HCT116 (cell line): Measurements from ENCODE around the gene PLA2G2D. TPM values are rescaled to one million over a fixed set of nuclear protein-coding genes. Genes with fewer than 3 reads are reported as not detected.

Experiments used
- ATAC-seq: fragments of 200-7000 bp; cut with Tn5 transposase; 2 replicates; pipeline ENCODE4 v1.9.1; 2020; ENCODE audit warnings: mild to moderate bottlenecking, moderate library complexity
- BruUV-seq: library from RNA; stranded (reverse); fragments of 400-500 nt; replicated peaks from 2 replicates; lab custom pipeline; 2021; lab: Mats Ljungman, UMichigan
- CTCF ChIA-PET: fragments of 300-600 bp; sonication (Branson Sonifier 250); formaldehyde crosslinking; loops from one replicate; lab custom pipeline; 2021; ENCODE audit warnings: antibody characterized with exemption; lab: Charles Lee
- POLR2A ChIA-PET: fragments of 300-600, 350-600 bp; sonication (Branson Sonifier 250); formaldehyde crosslinking; loops from one replicate; lab custom pipeline; 2021; ENCODE audit warnings: antibody characterized with exemption; lab: Charles Lee
- RAD21 ChIA-PET, 2 experiments: fragments of 300-600 bp; sonication (Branson Sonifier 250); formaldehyde crosslinking; loops; one replicate each; lab custom pipeline; 2023; ENCODE audit warnings: low total read pairs in 2 of 2; ENCODE audit not compliant: uncharacterized antibody in 2 of 2, unreplicated experiment in 2 of 2, low non-redundant PET in 1 of 2; lab: Charles Lee
- DNase-seq: peaks from one replicate; pipeline ENCODE4 v3.0.0-alpha.2; 2010; ENCODE audit warnings: low read depth, low spot score
- H2AFZ ChIP-seq: fragments of 200-600 bp; shearing (Covaris generic), sonication (generic); 2 replicates; pipeline ENCODE4 v1.6.1; 2017; ENCODE audit warnings: low read depth, mixed run types, mixed read lengths, antibody characterized with exemption, low read length; ENCODE audit not compliant: poor library complexity, severe bottlenecking
- H3K27ac ChIP-seq: 2 replicates; pipeline ENCODE4 v1.5.1; 2012; ENCODE audit warnings: low read depth, low read length
- H3K27me3 ChIP-seq: fragments of 200-600 bp; sonication (generic); 2 replicates; pipeline ENCODE4 v1.6.1; 2016; ENCODE audit warnings: mixed run types, low read length, mixed read lengths; ENCODE audit not compliant: insufficient read depth
- H3K36me3 ChIP-seq, 2 experiments: fragments of 200-500 bp in 1 of 2; fragments of 200-600 bp in 1 of 2; sonication (Bioruptor generic) in 1 of 2; sonication (generic) in 1 of 2; 2 replicates each; pipeline versions ENCODE4 v1.5.1 to v1.6.1; 2014 to 2016; ENCODE audit warnings: low read length in 2 of 2, inconsistent platforms in 1 of 2, mixed read lengths in 1 of 2, mixed run types in 1 of 2; ENCODE audit not compliant: insufficient read depth in 2 of 2, control insufficient read depth in 1 of 2
- H3K4me1 ChIP-seq, 2 experiments: fragments of 200-600 bp in 1 of 2; sonication (generic) in 1 of 2; 2 replicates each; pipeline versions ENCODE4 v1.5.1 to v1.6.1; 2012 to 2017; ENCODE audit warnings: low read length in 2 of 2, inconsistent platforms in 1 of 2, mild to moderate bottlenecking in 1 of 2, mixed read lengths in 1 of 2, mixed run types in 1 of 2, moderate library complexity in 1 of 2; ENCODE audit not compliant: insufficient read depth in 2 of 2, control insufficient read depth in 1 of 2
- H3K4me2 ChIP-seq: fragments of 200-600 bp; sonication (generic); 2 replicates; pipeline ENCODE4 v1.6.1; 2017; ENCODE audit warnings: mixed run types, low read length, mixed read lengths
- H3K4me3 ChIP-seq, 2 experiments: fragments of 200-600 bp in 1 of 2; sonication (generic) in 1 of 2; replicated peaks in 1 of 2; 2 replicates each; pipeline ENCODE4 v1.5.1; 2011 to 2016; ENCODE audit warnings: low read length in 2 of 2, control low read depth in 1 of 2, low read depth in 1 of 2, mild to moderate bottlenecking in 1 of 2, mixed read lengths in 1 of 2, mixed run types in 1 of 2
- H3K79me2 ChIP-seq: fragments of 200-600 bp; sonication (generic); 2 replicates; pipeline ENCODE4 v1.6.1; 2017; ENCODE audit warnings: mild to moderate bottlenecking, mixed run types, low read length, moderate library complexity, mixed read lengths; ENCODE audit not compliant: insufficient read depth
- H3K9ac ChIP-seq: fragments of 200-600 bp; sonication (generic); 2 replicates; pipeline ENCODE4 v1.6.1; 2016; ENCODE audit warnings: low read length, mixed read lengths
- H3K9me2 ChIP-seq: fragments of 200-600 bp; sonication (generic), shearing (Covaris generic); 2 replicates; pipeline ENCODE4 v1.6.1; 2017; ENCODE audit warnings: mixed run types, mild to moderate bottlenecking, moderate library complexity; ENCODE audit not compliant: insufficient read depth
- H3K9me3 ChIP-seq, 2 experiments: fragments of 200-500 bp in 1 of 2; fragments of 200-600 bp in 1 of 2; sonication (Bioruptor generic) in 1 of 2; sonication (generic) in 1 of 2; 2 replicates each; pipeline ENCODE4 v1.6.1; 2014 to 2017; ENCODE audit warnings: low read length in 2 of 2, mixed read lengths in 2 of 2, inconsistent platforms in 1 of 2, low read depth in 1 of 2, mild to moderate bottlenecking in 1 of 2, mixed run types in 1 of 2, moderate library complexity in 1 of 2; ENCODE audit not compliant: control insufficient read depth in 1 of 2, insufficient read depth in 1 of 2
- H4K20me1 ChIP-seq: fragments of 200-600 bp; sonication (generic), shearing (Covaris generic); 2 replicates; pipeline ENCODE4 v1.6.1; 2017; ENCODE audit warnings: mixed run types, mild to moderate bottlenecking, moderate library complexity; ENCODE audit not compliant: insufficient read depth
- ELF1 ChIP-seq: IDR thresholded peaks from 2 replicates; pipeline ENCODE4 v1.6.1; 2012; ENCODE audit warnings: low read depth, borderline replicate concordance
- POLR2AphosphoS5 ChIP-seq: IDR thresholded peaks from 2 replicates; pipeline ENCODE4 v1.6.1; 2011; ENCODE audit warnings: mild to moderate bottlenecking, low read depth, low read length, moderate library complexity
- SRF ChIP-seq: IDR thresholded peaks from 2 replicates; pipeline ENCODE4 v1.6.1; 2012; ENCODE audit warnings: low read depth
- TCF7L2 ChIP-seq: IDR thresholded peaks from 2 replicates; pipeline ENCODE4 v1.7.0; 2011; ENCODE audit warnings: borderline replicate concordance, inconsistent platforms; ENCODE audit not compliant: insufficient read depth, insufficient read length; ENCODE audit errors: extremely low read depth
- ZBTB33 ChIP-seq: IDR thresholded peaks from 2 replicates; pipeline ENCODE4 v1.6.1; 2011; ENCODE audit warnings: mild to moderate bottlenecking, low read length, moderate library complexity; ENCODE audit not compliant: insufficient replicate concordance; ENCODE audit errors: extremely low read depth
- ZNF274 ChIP-seq: fragments of 200-500 bp; sonication (Bioruptor generic); IDR thresholded peaks from 2 replicates; pipeline ENCODE4 v1.6.1; 2014; ENCODE audit warnings: mild to moderate bottlenecking, low read depth, low read length, inconsistent platforms
- intact Hi-C: fragments of 100-400 bp; cut with micrococcal nuclease; formaldehyde crosslinking; loops from 2 replicates; pipeline ENCODE4 v1.10.0; 2022
- total RNA-seq: library from RNA; stranded (reverse); gene quantifications from one replicate; pipeline ENCODE4 v1.2.1, GENCODE V29; 2021; ENCODE audit not compliant: unreplicated experiment

The PLA2G2D gene
- total RNA-seq, 1 experiment from 2014 or later = not detected

DNA sequence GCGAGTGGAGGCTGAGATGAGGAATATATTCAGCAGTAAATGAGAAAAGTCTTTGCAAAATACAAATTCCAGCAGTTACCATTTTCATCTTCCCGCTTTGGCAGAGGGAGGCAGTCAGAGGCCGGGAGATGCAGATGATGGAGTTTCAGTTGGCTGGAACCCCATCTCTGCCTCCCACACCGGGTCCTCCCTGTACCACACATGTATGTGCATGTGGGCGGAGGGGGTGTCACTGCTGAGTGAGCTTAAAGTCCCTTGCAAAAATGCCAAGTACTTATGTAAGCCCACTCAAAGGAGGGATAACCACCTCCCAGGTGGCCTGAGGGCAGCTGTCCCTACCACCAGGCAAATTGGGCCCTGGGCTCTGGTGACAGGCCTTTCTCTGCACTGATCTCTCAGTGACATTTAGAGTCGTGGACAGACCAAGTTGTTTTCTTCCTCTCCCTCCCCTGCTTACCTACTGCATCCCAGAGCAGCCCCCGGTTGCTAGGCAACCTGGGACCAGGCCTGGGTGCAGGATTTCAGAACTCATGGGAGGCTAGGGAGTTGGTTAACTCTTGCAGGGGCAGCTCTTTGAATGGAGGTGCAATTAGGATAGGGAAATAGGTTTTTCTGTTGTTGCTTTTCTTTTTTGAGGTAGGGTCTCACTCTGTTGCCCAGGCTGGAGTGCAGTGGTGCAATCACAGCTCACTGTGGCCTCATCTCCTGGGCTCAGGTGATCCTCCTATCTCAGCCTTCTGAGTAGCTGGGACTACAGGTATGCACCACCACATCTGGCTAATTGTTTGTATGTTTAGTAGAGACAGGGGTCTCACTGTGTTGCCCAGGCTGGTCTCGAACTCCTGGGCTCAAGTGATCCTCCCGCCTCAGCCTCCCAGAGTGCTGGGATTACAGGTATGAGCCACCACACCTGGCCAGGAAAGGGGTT lies 49.5 kb upstream of the PLA2G2D start:
- Histone ChIP-seq H3K27me3 (no peaks in the 10 kb centered on the region), H3K9me3 (no peaks in the 10 kb centered on the region), H2AFZ (no peak overlapping the region), H3K27ac (no peak overlapping the region), H3K36me3 (no peaks in the 10 kb centered on the region), H3K4me1 (peaks cover 0 to 10% of the 10 kb centered on the region in 2 experiments; a peak in 2 of 4 replicates)
- POLR2A ChIA-PET = no interaction called here
- DNase-seq = no peak
- no peak for ATAC-seq
- TF ChIP-seq TCF7L2 = no peak
- TF ChIP-seq ZNF274 = no peak
- TF ChIP-seq ZBTB33 = no peak
- TF ChIP-seq ELF1 = no peak
- no peak for TF ChIP-seq POLR2AphosphoS5
- no peak for TF ChIP-seq SRF
- TF ChIP-seq, all 23 proteins: peak for 0
- Histone ChIP-seq H3K79me2 (no peaks in the 10 kb centered on the region), H3K4me3 (no peak overlapping the region), H3K4me2 (no peak overlapping the region), H4K20me1 (no peaks in the 10 kb centered on the region), H3K9ac (no peak overlapping the region), H3K9me2 (no peaks in the 10 kb centered on the region)
- ChIA-PET CTCF (interaction anchor here (1.2 kb wide), 1 partner anchor 194 kb away, joined by 3 read pairs; no protein-coding TSS in a partner anchor), RAD21 (no interaction called here)
- no TSS peak for BruUV-seq
- intact Hi-C loops = loop anchor here (5.0 kb wide), 1 partner anchor 323 kb away; no protein-coding TSS in a partner anchor
